H1 (cell line): ENCODE data around the gene NFATC1.

ENCODE experiments used
- EP300 ChIP-seq, 2 experiments: IDR thresholded peaks; 1 replicate in 1 of 2; 2 replicates in 1 of 2; pipeline ENCODE4 v1.6.1; 2011 to 2012; ENCODE audit warnings: low read depth in 2 of 2, low read length in 2 of 2, mild to moderate bottlenecking in 2 of 2, borderline replicate concordance in 1 of 2, inconsistent platforms in 1 of 2, moderate library complexity in 1 of 2
- GABPA ChIP-seq: IDR thresholded peaks from 2 replicates; pipeline ENCODE4 v1.6.1; 2011; ENCODE audit warnings: mild to moderate bottlenecking, low read length, moderate library complexity, borderline replicate concordance; ENCODE audit not compliant: insufficient read depth
- KDM1A ChIP-seq: fragments of 200-600, 300-600 bp; sonication (generic); IDR thresholded peaks from 2 replicates; pipeline ENCODE4 v1.7.1; 2016; ENCODE audit warnings: mild to moderate bottlenecking, low read length, borderline replicate concordance
- KDM4A ChIP-seq: IDR thresholded peaks from one replicate; pipeline ENCODE4 v1.7.1; 2012; ENCODE audit warnings: low read depth, mild to moderate bottlenecking, moderate library complexity, low read length, inconsistent platforms; ENCODE audit not compliant: severe bottlenecking
- TF ChIP-seq, protein P1 (sequence below), 3 experiments: IDR thresholded peaks; 1 replicate in 2 of 3; 2 replicates in 1 of 3; pipeline versions ENCODE4 v1.5.1 to v1.6.1; 2011; ENCODE audit warnings: low read length in 3 of 3, mild to moderate bottlenecking in 3 of 3, inconsistent platforms in 2 of 3, low read depth in 1 of 3, moderate library complexity in 1 of 3; ENCODE audit not compliant: insufficient read depth in 1 of 3; ENCODE audit errors: control extremely low read depth in 1 of 3
- TF ChIP-seq, protein P2 (sequence below): IDR thresholded peaks from 2 replicates; pipeline ENCODE4 v1.6.1; 2012; ENCODE audit warnings: inconsistent platforms

DNA sequence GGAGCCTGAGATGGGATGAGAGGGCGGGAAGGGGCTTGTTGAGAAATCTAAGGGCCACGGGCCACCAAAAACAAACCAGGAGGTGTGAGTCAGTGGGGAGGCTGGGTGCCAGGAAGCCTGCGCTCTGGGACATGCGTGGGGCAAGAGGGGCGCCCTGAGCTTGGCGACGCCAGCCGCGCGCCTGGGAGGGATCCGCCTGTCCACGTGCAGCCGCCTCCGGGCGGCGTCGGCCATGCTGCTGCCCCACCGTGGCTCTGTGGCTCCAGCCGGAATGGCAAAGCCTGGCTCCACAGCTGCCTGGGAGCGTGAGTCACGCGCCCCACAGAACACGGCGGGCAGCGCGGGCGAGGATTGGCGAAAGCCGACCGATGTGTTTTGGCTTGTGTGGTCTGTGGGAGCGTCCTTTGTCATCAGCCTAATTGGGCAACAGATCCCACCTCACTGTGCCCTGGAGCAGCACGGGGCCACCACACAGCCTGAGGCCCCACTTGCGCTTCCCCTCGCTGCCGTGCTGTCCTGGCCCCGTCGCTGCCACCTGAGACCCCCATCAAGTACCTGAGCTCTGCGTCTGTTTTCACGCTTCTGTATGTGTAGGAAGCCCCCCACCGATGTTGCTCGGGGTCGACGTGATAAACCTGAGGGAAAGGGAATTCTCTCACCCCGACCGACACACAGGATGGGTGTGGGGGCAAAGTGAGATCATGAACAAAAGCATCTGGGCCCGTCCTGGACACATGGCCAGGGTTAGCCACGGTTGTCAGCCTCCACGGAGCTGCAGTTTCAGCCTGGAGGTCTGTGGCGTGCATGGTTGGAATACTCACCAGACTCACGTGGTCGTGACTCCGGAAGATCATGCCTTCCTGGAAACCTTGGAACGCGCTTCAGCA is 80.5 kb downstream of the NFATC1 start:
- TF ChIP-seq KDM1A (no peak), KDM4A (no peak), EP300 (IDR thresholded peaks at IDR 0.05; ENCODE audit: borderline replicate concordance in 1 of 2, low read depth in 2 of 2, low read length in 2 of 2) (no peak), GABPA (no peak)
- TF ChIP-seq, protein P1, sequence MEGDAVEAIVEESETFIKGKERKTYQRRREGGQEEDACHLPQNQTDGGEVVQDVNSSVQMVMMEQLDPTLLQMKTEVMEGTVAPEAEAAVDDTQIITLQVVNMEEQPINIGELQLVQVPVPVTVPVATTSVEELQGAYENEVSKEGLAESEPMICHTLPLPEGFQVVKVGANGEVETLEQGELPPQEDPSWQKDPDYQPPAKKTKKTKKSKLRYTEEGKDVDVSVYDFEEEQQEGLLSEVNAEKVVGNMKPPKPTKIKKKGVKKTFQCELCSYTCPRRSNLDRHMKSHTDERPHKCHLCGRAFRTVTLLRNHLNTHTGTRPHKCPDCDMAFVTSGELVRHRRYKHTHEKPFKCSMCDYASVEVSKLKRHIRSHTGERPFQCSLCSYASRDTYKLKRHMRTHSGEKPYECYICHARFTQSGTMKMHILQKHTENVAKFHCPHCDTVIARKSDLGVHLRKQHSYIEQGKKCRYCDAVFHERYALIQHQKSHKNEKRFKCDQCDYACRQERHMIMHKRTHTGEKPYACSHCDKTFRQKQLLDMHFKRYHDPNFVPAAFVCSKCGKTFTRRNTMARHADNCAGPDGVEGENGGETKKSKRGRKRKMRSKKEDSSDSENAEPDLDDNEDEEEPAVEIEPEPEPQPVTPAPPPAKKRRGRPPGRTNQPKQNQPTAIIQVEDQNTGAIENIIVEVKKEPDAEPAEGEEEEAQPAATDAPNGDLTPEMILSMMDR (IDR thresholded peaks at IDR 0.05; ENCODE audit: control extremely low read depth in 1 of 3, insufficient read depth in 1 of 3, low read depth in 1 of 3, low read length in 3 of 3), result no peak
- TF ChIP-seq, protein P2, sequence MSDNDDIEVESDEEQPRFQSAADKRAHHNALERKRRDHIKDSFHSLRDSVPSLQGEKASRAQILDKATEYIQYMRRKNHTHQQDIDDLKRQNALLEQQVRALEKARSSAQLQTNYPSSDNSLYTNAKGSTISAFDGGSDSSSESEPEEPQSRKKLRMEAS, result no peak
